Gastroesophageal sphincter (tissue), 4 donors: ENCODE measurements around the gene SORCS3. TPM values are rescaled to one million over a fixed set of nuclear protein-coding genes. Genes with fewer than 3 reads are reported as not detected.

Source experiments
- ATAC-seq: fragments of 150-250 bp; one replicate; pipeline ENCODE4 v1.9.1; 2016; ENCODE audit warnings: mild to moderate bottlenecking, moderate library complexity
- H3K27ac ChIP-seq, 4 donors: fragments of 200-600 bp; sonication (generic) in 3 of 4; 1 replicate in 3 of 4; 2 replicates in 1 of 4; pipeline ENCODE4 v1.5.1; 2016 to 2019
- H3K27me3 ChIP-seq: fragments of 200-600 bp; sonication (generic); one replicate; pipeline ENCODE4 v1.5.1; 2019
- H3K36me3 ChIP-seq, 2 donors: fragments of 200-600 bp; sonication (generic); one replicate each; pipeline ENCODE4 v1.5.1; 2019; ENCODE audit warnings: control low read depth in 1 of 2
- H3K4me1 ChIP-seq, 3 donors: fragments of 200-600 bp; sonication (generic); 1 replicate in 2 of 3; 2 replicates in 1 of 3; pipeline ENCODE4 v1.5.1; 2016 to 2019; ENCODE audit warnings: control low read depth in 2 of 3
- H3K4me3 ChIP-seq, 2 donors: fragments of 200-600 bp; sonication (generic); one replicate each; pipeline ENCODE4 v1.5.1; 2019; ENCODE audit warnings: mild to moderate bottlenecking in 1 of 2, moderate library complexity in 1 of 2
- H3K9me3 ChIP-seq, 3 donors: fragments of 200-600 bp; sonication (generic); one replicate each; pipeline ENCODE4 v1.5.1; 2017 to 2019; ENCODE audit warnings: control low read depth in 2 of 3
- EP300 ChIP-seq: sonication (generic); formaldehyde crosslinking; IDR thresholded peaks from one replicate; pipeline ENCODE4 v1.6.1; 2017; ENCODE audit warnings: antibody characterized with exemption, mild to moderate bottlenecking
- POLR2A ChIP-seq, 2 donors: fragments of 450-650 bp; IDR thresholded peaks; one replicate each; pipeline ENCODE4 v1.6.1; 2017; ENCODE audit warnings: antibody characterized with exemption in 2 of 2, mild to moderate bottlenecking in 2 of 2, moderate library complexity in 1 of 2
- POLR2AphosphoS5 ChIP-seq: sonication (generic); formaldehyde crosslinking; IDR thresholded peaks from one replicate; pipeline ENCODE4 v1.6.1; 2017; ENCODE audit warnings: antibody characterized with exemption
- WGBS, 2 donors: methylation state at CpG; one replicate each; pipeline ENCODE4 v1.1.5; 2018; ENCODE audit warnings: low coverage in 1 of 2; 5-methylcytosine and 5-hydroxymethylcytosine counted together
- total RNA-seq, 4 donors: library from RNA; depleted of rRNA; stranded (reverse); fragments of >200 nt; gene quantifications; one replicate each; pipeline ENCODE4 v1.1.0, GENCODE V29; 2016
- TF ChIP-seq, protein P1 (sequence below), 4 experiments: fragments of 200-600 bp in 2 of 4; fragments of 450-650 bp in 2 of 4; sonication (generic) in 1 of 4; IDR thresholded peaks; one replicate each; pipeline ENCODE4 v1.5.1; 2017 to 2019; ENCODE audit warnings: antibody characterized with exemption in 4 of 4, mild to moderate bottlenecking in 2 of 4, moderate library complexity in 2 of 4

Gene SORCS3
- total RNA-seq, 4 donors from 2014 or later, result 0.31 to 1.3 (median 0.69) TPM; not detected in 1

DNA sequence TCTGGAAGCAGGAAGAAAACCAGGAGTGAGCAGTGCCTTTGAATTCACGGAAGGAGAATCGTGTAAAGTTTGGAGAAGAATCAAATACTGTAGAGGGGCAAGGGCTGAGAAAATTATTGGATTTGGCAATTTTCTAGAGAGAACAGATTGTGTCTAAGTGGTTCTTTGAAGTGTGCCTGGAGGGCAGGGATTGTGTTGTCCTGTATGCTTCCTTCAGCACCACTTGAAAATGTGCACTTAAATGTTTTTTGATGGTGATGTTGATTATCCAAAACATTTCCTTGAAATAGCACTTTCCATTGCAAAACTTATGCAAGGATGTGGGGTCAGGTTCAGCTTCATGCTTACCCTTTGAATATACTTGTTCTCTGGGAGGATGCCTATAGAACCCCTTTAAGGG, 360.2 kb downstream of the SORCS3 start:
- no peak for ATAC-seq
- H3K36me3 ChIP-seq, result no peaks in the 10 kb centered on the region
- TF ChIP-seq POLR2AphosphoS5 (no peak), EP300 (no peak), POLR2A (IDR thresholded peaks at IDR 0.05) (no peak)
- TF ChIP-seq, protein P1, sequence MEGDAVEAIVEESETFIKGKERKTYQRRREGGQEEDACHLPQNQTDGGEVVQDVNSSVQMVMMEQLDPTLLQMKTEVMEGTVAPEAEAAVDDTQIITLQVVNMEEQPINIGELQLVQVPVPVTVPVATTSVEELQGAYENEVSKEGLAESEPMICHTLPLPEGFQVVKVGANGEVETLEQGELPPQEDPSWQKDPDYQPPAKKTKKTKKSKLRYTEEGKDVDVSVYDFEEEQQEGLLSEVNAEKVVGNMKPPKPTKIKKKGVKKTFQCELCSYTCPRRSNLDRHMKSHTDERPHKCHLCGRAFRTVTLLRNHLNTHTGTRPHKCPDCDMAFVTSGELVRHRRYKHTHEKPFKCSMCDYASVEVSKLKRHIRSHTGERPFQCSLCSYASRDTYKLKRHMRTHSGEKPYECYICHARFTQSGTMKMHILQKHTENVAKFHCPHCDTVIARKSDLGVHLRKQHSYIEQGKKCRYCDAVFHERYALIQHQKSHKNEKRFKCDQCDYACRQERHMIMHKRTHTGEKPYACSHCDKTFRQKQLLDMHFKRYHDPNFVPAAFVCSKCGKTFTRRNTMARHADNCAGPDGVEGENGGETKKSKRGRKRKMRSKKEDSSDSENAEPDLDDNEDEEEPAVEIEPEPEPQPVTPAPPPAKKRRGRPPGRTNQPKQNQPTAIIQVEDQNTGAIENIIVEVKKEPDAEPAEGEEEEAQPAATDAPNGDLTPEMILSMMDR (IDR thresholded peaks at IDR 0.05), result no peak
- H3K27me3 ChIP-seq, result no peaks in the 10 kb centered on the region
- H3K27ac ChIP-seq, result no peak overlapping the region
- H3K4me3 ChIP-seq, result no peak overlapping the region
- H3K9me3 ChIP-seq, result no peaks in the 10 kb centered on the region
- 90 to 94% methylated on average over 2 of the region's 2 CpGs for WGBS, 2 donors
- no peaks in the 10 kb centered on the region for H3K4me1 ChIP-seq

DNA sequence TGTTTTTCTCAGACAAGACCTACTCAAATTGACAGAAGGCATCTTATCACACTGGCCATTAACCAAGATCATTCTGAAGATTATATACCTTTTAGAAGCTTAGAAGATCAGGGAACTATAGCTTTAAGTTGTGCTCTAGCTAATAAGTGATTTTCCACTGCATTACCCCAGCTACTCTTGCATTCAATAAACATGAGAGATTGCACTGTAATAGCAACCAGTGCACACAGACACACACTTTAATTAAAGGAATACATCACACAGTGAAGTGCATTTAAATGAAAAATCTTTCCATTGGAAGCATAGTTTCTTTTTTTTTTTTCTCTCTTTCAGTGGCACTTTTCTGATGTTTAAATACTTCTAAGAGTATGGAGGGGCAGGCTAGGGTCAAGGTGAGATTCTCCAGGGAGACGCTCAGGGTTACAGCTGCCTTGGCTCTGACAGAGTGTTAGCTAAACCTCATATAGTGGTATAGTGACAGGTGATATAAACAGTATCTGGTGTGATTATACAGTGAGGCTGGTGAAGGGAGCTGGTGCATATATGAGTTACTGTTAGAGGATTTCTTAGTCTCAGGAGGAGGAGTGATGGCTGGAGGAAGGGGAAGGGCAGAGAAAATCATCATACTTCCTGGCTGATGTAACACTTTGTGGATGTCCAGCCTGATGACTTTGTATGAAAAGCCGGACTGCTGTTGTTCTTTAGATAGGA, 369.5 kb downstream of the SORCS3 start:
- no peak overlapping the region for H3K27ac ChIP-seq
- H3K4me3 ChIP-seq, result no peak overlapping the region
- no peak for ATAC-seq
- TF ChIP-seq POLR2AphosphoS5, result no peak
- H3K4me1 ChIP-seq, result no peaks in the 10 kb centered on the region
- H3K27me3 ChIP-seq, result no peaks in the 10 kb centered on the region
- WGBS, 2 donors, result 17 to 38% methylated on average over 1 to 2 of the region's 2 CpGs
- no peaks in the 10 kb centered on the region for H3K9me3 ChIP-seq
- no peaks in the 10 kb centered on the region for H3K36me3 ChIP-seq

DNA sequence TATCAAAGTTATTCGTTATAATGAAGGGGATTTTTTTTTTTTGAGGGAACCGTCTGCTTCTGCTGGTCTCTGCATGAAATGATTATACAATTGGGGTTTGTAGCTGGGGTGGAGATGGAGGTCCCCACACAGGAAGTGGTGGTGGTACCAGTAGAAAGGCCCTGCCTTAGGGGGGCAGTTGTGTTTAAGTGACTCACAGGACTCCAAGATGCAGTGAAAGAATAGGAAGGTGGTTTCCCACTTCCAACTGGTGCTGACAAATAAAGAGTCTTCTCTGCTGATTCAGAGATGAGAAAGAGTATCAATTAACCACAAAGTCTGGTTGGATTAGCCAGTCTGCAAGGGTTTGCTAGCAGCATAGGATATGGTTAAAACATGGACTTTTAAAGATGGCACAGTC, 376.0 kb downstream of the SORCS3 start:
- no peaks in the 10 kb centered on the region for H3K9me3 ChIP-seq
- no peaks in the 10 kb centered on the region for H3K27me3 ChIP-seq
- H3K36me3 ChIP-seq, result no peaks in the 10 kb centered on the region
- no peak overlapping the region for H3K4me3 ChIP-seq
- H3K4me1 ChIP-seq, result no peaks in the 10 kb centered on the region
- TF ChIP-seq POLR2A (IDR thresholded peaks at IDR 0.05), result no peak
- no peak for TF ChIP-seq POLR2AphosphoS5
- no peak for TF ChIP-seq EP300
- TF ChIP-seq, protein P1 (IDR thresholded peaks at IDR 0.05), result no peak
- WGBS, 2 donors, result 33 to 90% methylated on average over 1 to 2 of the region's 2 CpGs
- H3K27ac ChIP-seq, result no peak overlapping the region
- no peak for ATAC-seq

DNA sequence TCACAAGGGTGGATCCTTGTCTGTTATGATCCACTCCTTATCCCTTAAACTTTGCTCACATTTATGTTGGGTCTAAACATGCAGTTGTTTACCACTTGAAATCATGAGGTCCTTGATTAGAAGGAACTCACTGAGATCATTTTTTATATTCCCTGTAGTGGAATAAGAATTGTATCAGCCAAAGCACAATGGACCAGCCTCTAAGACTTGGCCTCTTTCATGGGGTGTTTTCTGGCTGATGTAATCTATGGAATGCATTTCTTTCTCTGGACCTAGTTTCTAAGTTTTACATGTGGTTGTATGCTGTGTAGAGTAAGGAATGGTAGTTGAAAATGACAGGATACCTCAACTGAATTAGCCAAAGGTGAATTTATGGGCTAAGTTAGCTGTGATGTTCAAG, 376.6 kb downstream of the SORCS3 start:
- no peak for ATAC-seq
- H3K36me3 ChIP-seq, result no peaks in the 10 kb centered on the region
- H3K27me3 ChIP-seq, result no peaks in the 10 kb centered on the region
- H3K4me1 ChIP-seq, result no peaks in the 10 kb centered on the region
- TF ChIP-seq EP300, result no peak
- TF ChIP-seq, protein P1 (IDR thresholded peaks at IDR 0.05), result no peak
- TF ChIP-seq POLR2AphosphoS5, result no peak
- TF ChIP-seq POLR2A (IDR thresholded peaks at IDR 0.05), result no peak
- H3K27ac ChIP-seq, result no peak overlapping the region
- H3K9me3 ChIP-seq, result no peaks in the 10 kb centered on the region
- no peak overlapping the region for H3K4me3 ChIP-seq

DNA sequence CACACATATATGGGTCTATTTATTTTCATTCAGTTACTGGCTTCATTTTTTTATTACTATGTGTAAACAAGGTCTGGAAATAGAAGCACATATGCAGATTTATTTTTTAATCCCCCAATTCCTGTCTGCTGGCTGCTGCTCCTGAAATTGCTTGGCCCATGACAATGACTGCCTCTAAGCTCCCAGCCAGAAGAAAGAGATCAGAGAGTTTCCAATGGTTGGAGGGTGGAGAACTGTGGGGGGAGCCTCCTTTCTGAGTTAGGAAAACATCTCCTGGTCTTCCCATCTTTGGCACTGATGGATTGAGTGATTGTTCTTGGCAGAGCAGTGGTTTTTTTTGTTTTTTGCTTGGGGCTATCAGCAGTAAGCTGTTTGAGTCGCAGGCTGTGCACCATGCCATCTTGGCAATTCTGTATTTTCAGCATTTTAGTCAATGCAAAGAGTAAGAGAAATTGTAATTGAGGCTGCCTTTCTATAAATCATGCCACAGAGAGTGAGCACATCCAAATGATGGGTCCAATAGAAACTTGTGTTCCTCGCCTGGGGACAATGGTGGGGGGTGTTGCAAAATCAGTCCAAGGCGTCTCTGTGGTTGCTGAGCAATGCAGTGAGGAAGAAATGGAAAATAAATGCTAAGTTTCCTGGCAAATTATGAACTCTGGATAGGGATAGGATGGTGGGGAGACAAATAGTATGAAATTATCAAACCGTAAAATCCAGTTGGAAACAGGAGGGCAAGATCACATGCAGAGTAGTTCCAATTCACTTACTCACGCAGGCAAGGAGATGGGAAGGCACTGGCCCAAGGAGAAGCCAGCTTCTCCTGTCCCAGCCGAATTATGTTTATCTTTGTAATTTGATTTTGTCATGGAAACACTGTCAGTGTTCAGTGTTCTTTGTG, 382.4 kb downstream of the SORCS3 start:
- 25 to 27% methylated on average over 4 to 6 of the region's 6 CpGs for WGBS, 2 donors
- no peaks in the 10 kb centered on the region for H3K4me1 ChIP-seq
- TF ChIP-seq, protein P1 (IDR thresholded peaks at IDR 0.05), result no peak
- no peak for TF ChIP-seq POLR2AphosphoS5
- TF ChIP-seq POLR2A (IDR thresholded peaks at IDR 0.05), result no peak
- no peak for TF ChIP-seq EP300
- no peaks in the 10 kb centered on the region for H3K9me3 ChIP-seq
- no peaks in the 10 kb centered on the region for H3K36me3 ChIP-seq
- H3K27ac ChIP-seq, result no peak overlapping the region
- ATAC-seq, result peak; percentile 39
- H3K27me3 ChIP-seq, result no peaks in the 10 kb centered on the region
- H3K4me3 ChIP-seq, result no peak overlapping the region
